Uterus (tissue), 4 donors: ENCODE measurements around the gene MMAB. TPM values are rescaled to one million over a fixed set of nuclear protein-coding genes. Genes with fewer than 3 reads are reported as not detected.

ENCODE experiments used
- DNase-seq, 2 donors: peaks; one replicate each; pipeline ENCODE4 v3.0.0-alpha.2; 2019 to 2020
- H3K27ac ChIP-seq, 2 donors: fragments of 200-600 bp; sonication (generic); 1 replicate in 1 of 2; 2 replicates in 1 of 2; pipeline ENCODE4 v1.5.1; 2016 to 2018
- H3K27me3 ChIP-seq, 2 donors: fragments of 200-600 bp; sonication (generic); one replicate each; pipeline ENCODE4 v1.5.1; 2018 to 2019; ENCODE audit warnings: control low read depth in 1 of 2
- H3K36me3 ChIP-seq, 2 donors: fragments of 200-600 bp; sonication (generic); one replicate each; pipeline ENCODE4 v1.5.1; 2019; ENCODE audit warnings: control low read depth in 1 of 2
- H3K4me1 ChIP-seq, 2 donors: fragments of 200-600 bp; sonication (generic); one replicate each; pipeline ENCODE4 v1.5.1; 2018 to 2019; ENCODE audit warnings: control low read depth in 1 of 2
- H3K4me3 ChIP-seq, 2 donors: fragments of 200-600 bp; sonication (generic); 1 replicate in 1 of 2; 2 replicates in 1 of 2; pipeline ENCODE4 v1.5.1; 2018 to 2019; ENCODE audit warnings: mild to moderate bottlenecking in 1 of 2
- H3K9me3 ChIP-seq, 2 donors: fragments of 200-600 bp; sonication (generic); one replicate each; pipeline ENCODE4 v1.5.1; 2019; ENCODE audit warnings: control low read depth in 1 of 2
- CTCF ChIP-seq, 4 experiments: fragments of 200-600 bp in 2 of 4; fragments of 450-650 bp in 2 of 4; sonication (generic) in 2 of 4; IDR thresholded peaks; one replicate each; pipeline ENCODE4 v1.5.1; 2016 to 2019; ENCODE audit warnings: antibody characterized with exemption in 4 of 4, mild to moderate bottlenecking in 2 of 4, moderate library complexity in 1 of 4
- POLR2A ChIP-seq, 2 donors: fragments of 450-650 bp; IDR thresholded peaks; one replicate each; pipeline ENCODE4 v1.6.1; 2016; ENCODE audit warnings: antibody characterized with exemption in 2 of 2, mild to moderate bottlenecking in 1 of 2, moderate library complexity in 1 of 2
- intact Hi-C: fragments of 100-400 bp; cut with DNase I; formaldehyde crosslinking; loops from one replicate; pipeline ENCODE4 v1.15.1; 2023; ENCODE audit warnings: low total_unique reads
- total RNA-seq, 4 donors: library from RNA; depleted of rRNA in 3 of 4; stranded (reverse); fragments of >200 nt in 3 of 4; gene quantifications; one replicate each; pipeline versions ENCODE4 v1.1.0 to v1.2.4, GENCODE V29; 2014 to 2023
- donor health status: DM: yes; HTN: yes; CAD: no.

The MMAB gene
- total RNA-seq, 4 donors from 2014 or later, result 15.0 to 234 (median 21.5) TPM

GRCh38 chr12:109598428-109598854 lies 25.1 kb upstream of the MMAB start:
- Histone ChIP-seq H3K36me3 (no peaks in the 10 kb centered on the region), H3K4me3 (no peak overlapping the region), H3K9me3 (no peaks in the 10 kb centered on the region), H3K4me1 (no peaks in the 10 kb centered on the region), H3K27ac (no peak overlapping the region), H3K27me3 (no peaks in the 10 kb centered on the region)
- intact Hi-C loops, result no loop called here
- no peak for DNase-seq
- no peak for TF ChIP-seq POLR2A (IDR thresholded peaks at IDR 0.05)
- TF ChIP-seq CTCF (IDR thresholded peaks at IDR 0.05), result no peak

GRCh38 chr12:109597795-109598427 lies 24.6 kb upstream of the MMAB start:
- TF ChIP-seq CTCF (IDR thresholded peaks at IDR 0.05) (peak; percentile 93 to 95 (median 94)), POLR2A (IDR thresholded peaks at IDR 0.05) (no peak)
- H3K36me3 ChIP-seq, result no peaks in the 10 kb centered on the region
- no peaks in the 10 kb centered on the region for H3K9me3 ChIP-seq
- no peaks in the 10 kb centered on the region for H3K4me1 ChIP-seq
- intact Hi-C loops, result no loop called here
- DNase-seq, result peak; percentile 84 to 86
- H3K4me3 ChIP-seq, result no peak overlapping the region
- H3K27ac ChIP-seq, result no peak overlapping the region
- no peaks in the 10 kb centered on the region for H3K27me3 ChIP-seq

DNA sequence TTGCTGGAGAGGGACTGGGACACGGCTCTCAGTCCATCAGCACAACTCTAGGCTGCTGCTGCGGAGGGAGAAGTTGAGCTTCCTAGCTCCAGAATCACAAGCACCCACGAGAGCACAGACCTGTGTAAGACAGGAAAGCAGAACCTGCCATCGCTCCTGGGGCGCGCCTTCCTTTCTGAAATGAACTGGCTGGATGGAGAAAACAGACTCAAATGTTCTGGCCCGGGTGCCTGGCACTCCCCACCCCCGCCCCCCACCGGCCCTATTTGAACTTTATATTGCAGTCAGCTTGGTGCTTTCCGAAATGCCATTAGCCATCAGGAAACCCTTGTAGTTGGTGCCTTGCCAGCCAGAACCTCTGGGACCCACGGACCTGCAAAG lies 24.1 kb upstream of the MMAB start:
- Histone ChIP-seq H3K4me1 (no peaks in the 10 kb centered on the region), H3K4me3 (no peak overlapping the region), H3K36me3 (no peaks in the 10 kb centered on the region), H3K27me3 (no peaks in the 10 kb centered on the region), H3K9me3 (no peaks in the 10 kb centered on the region), H3K27ac (no peak overlapping the region)
- DNase-seq, result no peak
- intact Hi-C loops, result no loop called here
- TF ChIP-seq POLR2A (IDR thresholded peaks at IDR 0.05) (no peak), CTCF (IDR thresholded peaks at IDR 0.05) (no peak)

- DNase-seq, result no peak
- Histone ChIP-seq H3K4me3 (no peak overlapping the region), H3K9me3 (no peaks in the 10 kb centered on the region)
Observed at GRCh38 chr12:109596418-109597244, 23.3 kb upstream of the MMAB start.

More at GRCh38 chr12:109596418-109597244, 23.3 kb upstream of the MMAB start:
- intact Hi-C loops, result no loop called here
- Histone ChIP-seq H3K27me3 (no peaks in the 10 kb centered on the region), H3K36me3 (no peaks in the 10 kb centered on the region), H3K4me1 (no peaks in the 10 kb centered on the region), H3K27ac (no peak overlapping the region)
- no peak for TF ChIP-seq CTCF (IDR thresholded peaks at IDR 0.05)
- no peak for TF ChIP-seq POLR2A (IDR thresholded peaks at IDR 0.05)
